ENCODE data around the gene OXLD1. TPM values are rescaled to one million over a fixed set of nuclear protein-coding genes. Genes with fewer than 3 reads are reported as not detected.
A peak's percentile ranks its signal among the peaks of the same experiment; 100 is the strongest.

Gene OXLD1
- total and polyA plus RNA-seq, 4 donors = 11.2 to 26.4 (median 19.0) TPM

GRCh38 chr17:81646869-81647600, 19.4 kb downstream of the OXLD1 start:
- no peaks in the 10 kb centered on the region for H3K4me1 ChIP-seq (ENCODE audit: control insufficient read depth in 4 of 4, insufficient read depth in 4 of 4, low read length in 3 of 4)
- H3K9me3 ChIP-seq (ENCODE audit: control insufficient read depth in 4 of 4, low read length in 3 of 4) = peaks cover 0 to 5% (median 2%) of the 10 kb centered on the region in 4 donors
- no peak for TF ChIP-seq EGR1 (IDR thresholded peaks at IDR 0.05; ENCODE audit: low read depth in 2 of 2)
- TF ChIP-seq ATF3 (IDR thresholded peaks at IDR 0.05) = no peak
- TF ChIP-seq REST (IDR thresholded peaks at IDR 0.05) = no peak
- no peak for TF ChIP-seq RAD21 (IDR thresholded peaks at IDR 0.05)
- TF ChIP-seq GABPA (IDR thresholded peaks at IDR 0.05 in 1 of 2, conservative IDR thresholded peaks at IDR 0.05 in 1 of 2) = no peak
- TF ChIP-seq RXRA (IDR thresholded peaks at IDR 0.05) = no peak
- no peak for TF ChIP-seq ZBTB33 (IDR thresholded peaks at IDR 0.05)
- no peak for TF ChIP-seq SP1 (IDR thresholded peaks at IDR 0.05)
- TF ChIP-seq TAF1 (conservative IDR thresholded peaks at IDR 0.05) = no peak
- no peak for TF ChIP-seq CTCF (IDR thresholded peaks at IDR 0.05; ENCODE audit: low read depth, low read length, missing input control)
- TF ChIP-seq YY1 (IDR thresholded peaks at IDR 0.05) = no peak
- no peak for TF ChIP-seq NR2F2 (IDR thresholded peaks at IDR 0.05)
- DNase-seq (ENCODE audit: low spot score) = peak; percentile 72
- no peak overlapping the region for H3K4me3 ChIP-seq (ENCODE audit: low read depth in 1 of 3, low read length in 3 of 3)
- no peak overlapping the region for H3K9ac ChIP-seq (ENCODE audit: low read depth in 1 of 2, low read length in 2 of 2)
- no peaks in the 10 kb centered on the region for H3K36me3 ChIP-seq (ENCODE audit: control insufficient read depth in 4 of 4, insufficient read depth in 3 of 4, low read depth in 1 of 4, low read length in 3 of 4)
- H3K27me3 ChIP-seq (ENCODE audit: control insufficient read depth in 4 of 4, insufficient read depth in 4 of 4, low read length in 3 of 4) = peaks cover 0 to 6% (median 3%) of the 10 kb centered on the region in 4 donors
- H3K27ac ChIP-seq (ENCODE audit: low read depth in 1 of 2, low read length in 2 of 2) = no peak overlapping the region
- 76% methylated on average over 12 of the region's 12 CpGs for WGBS
